ENCODE data around the gene TTR.

Gene TTR

DNA sequence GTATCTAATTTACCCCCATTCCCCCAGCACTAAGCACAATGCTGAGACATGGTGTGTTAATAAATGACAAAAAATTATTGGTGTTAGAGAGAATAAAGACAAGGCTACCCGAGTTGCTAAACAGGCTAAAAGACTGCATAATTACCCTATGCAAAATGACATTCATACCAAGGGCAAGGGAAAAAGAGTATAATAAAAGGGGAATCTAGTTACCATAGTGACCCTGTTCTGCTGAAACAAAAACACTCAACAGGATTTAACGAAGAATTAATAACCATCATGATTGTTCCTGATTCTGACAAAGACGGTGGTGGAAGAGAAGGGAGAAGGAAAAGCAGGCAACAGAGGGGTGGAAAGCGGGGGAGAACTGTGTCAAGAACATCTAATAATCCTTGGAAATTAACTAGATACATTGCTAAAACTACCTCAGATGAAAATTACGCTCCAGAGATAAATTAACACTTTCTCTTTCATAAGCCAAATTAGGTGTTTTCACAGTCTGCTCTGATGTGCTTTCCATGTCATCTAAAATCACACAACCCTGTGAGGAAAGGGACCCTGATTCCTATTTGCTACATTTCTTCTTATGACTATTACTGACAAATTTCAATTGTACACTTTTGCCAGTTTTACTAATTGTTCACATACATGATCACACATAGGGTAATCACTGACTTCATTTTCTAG is 25.5 kb downstream of the TTR start:
- no peak for DNase-seq

- no peak for DNase-seq
Observed at GRCh38 chr18:31618801-31619200, 27.1 kb downstream of the TTR start.

DNA sequence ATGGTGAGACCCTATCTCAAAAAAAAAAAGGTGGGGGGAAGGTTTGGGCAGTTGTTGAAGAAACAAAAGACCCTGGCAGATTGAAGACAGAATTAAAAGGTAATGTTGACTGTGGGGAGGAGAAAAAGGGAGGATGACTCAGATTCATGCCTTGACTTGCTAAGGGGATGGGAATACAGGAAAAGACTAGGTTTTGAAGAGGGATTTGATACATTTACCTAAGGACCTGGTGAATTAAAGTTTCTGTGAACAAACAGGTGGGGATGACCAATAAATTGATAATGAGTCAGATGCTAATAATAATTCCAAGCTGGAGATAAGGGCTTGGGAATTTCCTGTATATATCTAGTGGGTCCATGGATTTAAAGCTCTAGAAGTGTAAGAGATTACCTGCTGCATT is 27.6 kb downstream of the TTR start:
- DNase-seq: no peak

- DNase-seq: no peak
Observed at GRCh38 chr18:31624892-31625640, 33.4 kb downstream of the TTR start.

- no peak for DNase-seq
Observed at GRCh38 chr18:31626409-31626808, 34.7 kb downstream of the TTR start.

GRCh38 chr18:31630549-31630948 is 38.9 kb downstream of the TTR start:
- no peak for DNase-seq

GRCh38 chr18:31631526-31631925 is 39.8 kb downstream of the TTR start:
- DNase-seq: no peak

DNA sequence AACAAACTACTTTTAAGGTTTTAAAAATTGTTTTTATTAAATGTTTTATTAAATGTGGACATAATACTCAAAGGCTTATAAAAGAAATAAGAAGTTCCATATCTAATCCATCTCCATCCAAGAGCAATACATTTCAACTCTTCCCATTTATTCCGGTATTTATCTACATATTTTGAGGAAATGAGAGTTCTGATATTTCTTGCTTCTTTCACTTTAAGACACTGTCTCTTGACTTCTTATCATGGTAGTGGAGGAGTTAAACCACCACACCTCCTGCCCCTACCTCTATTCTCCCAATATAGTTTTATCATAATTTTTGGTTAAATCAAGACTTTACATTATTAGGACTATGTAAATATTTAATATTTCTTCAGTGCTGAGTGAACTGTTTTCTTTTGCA is 40.7 kb downstream of the TTR start:
- DNase-seq: no peak

GRCh38 chr18:31633392-31634330 is 42.0 kb downstream of the TTR start:
- DNase-seq: no peak

DNA sequence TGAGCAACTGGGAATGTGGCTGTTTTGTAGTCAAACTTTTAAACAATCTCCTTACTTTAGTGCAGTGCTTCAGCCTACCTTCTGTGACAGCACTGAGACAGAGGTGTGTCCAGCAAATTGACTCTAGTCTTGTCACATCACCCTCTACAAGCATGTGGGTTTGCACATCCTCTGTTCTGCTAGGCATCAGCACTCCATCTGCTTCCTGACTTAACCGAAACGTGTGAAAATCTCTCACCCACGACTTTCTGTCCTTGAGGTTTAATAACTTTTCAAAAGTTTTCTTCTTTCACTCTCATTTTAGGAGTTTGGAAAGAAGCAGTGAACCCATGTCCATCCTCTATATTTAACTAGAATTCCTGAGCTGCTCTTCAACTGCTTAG is 42.6 kb downstream of the TTR start:
- no peak for DNase-seq

DNA sequence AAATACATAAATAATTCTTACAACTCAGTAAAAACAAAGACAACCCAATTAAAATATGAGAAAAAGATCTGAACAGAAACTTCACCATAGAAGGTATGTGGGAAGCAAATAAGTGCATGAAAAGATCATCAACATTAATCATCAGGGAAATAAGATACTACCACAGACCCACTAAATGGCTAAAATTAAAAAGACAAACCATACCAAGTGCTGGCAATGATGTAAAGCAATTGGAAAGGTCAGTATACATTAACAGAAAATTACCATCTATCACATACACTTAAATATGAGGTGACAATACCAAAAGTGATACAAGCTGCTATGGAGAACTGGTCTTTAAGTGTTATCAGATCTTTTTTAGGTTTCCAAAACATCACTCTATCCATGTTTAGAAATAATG is 44.7 kb downstream of the TTR start:
- DNase-seq: no peak

DNA sequence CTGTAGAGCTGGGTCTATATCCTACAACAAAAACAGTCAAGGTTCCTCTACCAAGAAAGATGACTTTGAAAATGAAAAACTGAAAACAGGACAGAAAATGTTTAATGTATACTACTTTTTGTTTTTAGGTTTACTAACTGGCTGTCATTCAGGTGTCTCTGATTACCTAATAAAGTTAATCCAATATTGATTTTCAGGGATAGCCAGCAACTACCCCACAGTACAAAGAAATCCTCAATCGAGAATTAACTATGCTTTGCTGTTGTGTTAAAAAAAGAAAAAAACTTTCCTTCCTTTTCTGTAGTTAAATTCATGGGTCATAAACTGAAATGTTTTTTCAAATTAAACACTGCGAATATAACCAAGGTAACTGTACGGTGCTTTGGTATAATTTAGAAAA is 45.8 kb downstream of the TTR start:
- no peak for DNase-seq

- no peak for DNase-seq
Observed at GRCh38 chr18:31643003-31643402, 51.3 kb downstream of the TTR start.

- DNase-seq: no peak
Observed at GRCh38 chr18:31645411-31645810, 53.7 kb downstream of the TTR start.

- DNase-seq: no peak
Observed at GRCh38 chr18:31646332-31647126, 54.9 kb downstream of the TTR start.

GRCh38 chr18:31647127-31647753 is 55.6 kb downstream of the TTR start:
- no peak for DNase-seq

All from SHP77 (cell line).